NCI-H460 (cell line): ENCODE measurements around the gene CAPZA1. TPM values are rescaled to one million over a fixed set of nuclear protein-coding genes. Genes with fewer than 3 reads are reported as not detected.
"Not testable (repeated sequence)": the region's sequence is repeated elsewhere in the genome, so short reads cannot be mapped to it uniquely, and the experiment has no call there.

Source experiments
- DNase-seq: peaks from one replicate; pipeline ENCODE4 v3.0.0-alpha.2; 2016; ENCODE audit warnings: low read depth; ENCODE audit errors: extremely low read depth
- polyA plus RNA-seq: library from polyadenylated mRNA; depleted of rRNA; stranded (reverse); fragments of >200 nt; gene quantifications from 2 replicates; pipeline ENCODE4 v1.2.3, GENCODE V29; 2014; cell fraction: nucleus; rRNA removed
- total RNA-seq: library from RNA; depleted of rRNA; stranded (reverse); fragments of >200 nt; shearing (Covaris generic); gene quantifications from 2 replicates; pipeline ENCODE4 v1.2.3, GENCODE V29; 2014; rRNA removed

Gene CAPZA1
- 137 and 154 TPM in 2 replicates for total RNA-seq
- polyA plus RNA-seq: 63.3 and 69.7 TPM in 2 replicates

GRCh38 chr1:112619518-112620376 is at the start of gene CAPZA1:
Gene CAPZA1, plus strand, starts transcription at chr1:112619832. Its CDS starts 13 bp downstream, at chr1:112619845.
- DNase-seq: peak; percentile 82

GRCh38 chr1:112575154-112575804 is 44.4 kb upstream of the CAPZA1 start:
- DNase-seq: peak; percentile 52

GRCh38 chr1:112576240-112576639 is 43.4 kb upstream of the CAPZA1 start:
- no peak for DNase-seq

GRCh38 chr1:112579801-112580510 is 39.7 kb upstream of the CAPZA1 start:
- DNase-seq: no peak

DNA sequence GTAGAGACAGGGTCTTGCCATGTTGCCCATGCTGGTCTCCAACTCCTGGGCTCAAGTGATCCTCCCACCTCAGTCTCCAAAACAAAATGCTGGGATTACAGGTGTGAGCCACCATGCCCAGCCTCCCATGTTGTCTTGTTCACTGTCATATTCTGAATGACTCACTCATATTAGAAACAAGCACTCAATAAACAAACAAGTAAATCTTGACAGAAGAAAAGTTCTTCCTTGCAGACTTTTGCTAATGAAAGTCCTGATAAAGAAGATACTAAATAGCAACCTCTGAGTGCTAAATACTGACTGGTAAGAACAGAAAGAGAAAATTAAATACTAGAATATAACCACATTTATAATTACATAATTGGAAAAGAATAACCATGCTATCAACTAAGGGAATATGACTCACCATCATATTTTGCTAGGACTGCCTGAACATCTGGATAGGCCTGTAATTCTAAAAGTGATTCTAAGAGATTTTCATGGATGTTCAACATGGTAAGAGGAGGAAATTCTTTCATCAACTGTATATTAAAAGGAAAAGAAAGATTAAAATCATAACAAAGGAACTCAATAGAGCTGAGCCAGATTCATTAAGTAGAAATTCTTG is 37.9 kb upstream of the CAPZA1 start:
- no peak for DNase-seq

GRCh38 chr1:112583366-112583765 is 36.3 kb upstream of the CAPZA1 start:
- DNase-seq: no peak

GRCh38 chr1:112589766-112590165 is 29.9 kb upstream of the CAPZA1 start:
- DNase-seq: no peak

DNA sequence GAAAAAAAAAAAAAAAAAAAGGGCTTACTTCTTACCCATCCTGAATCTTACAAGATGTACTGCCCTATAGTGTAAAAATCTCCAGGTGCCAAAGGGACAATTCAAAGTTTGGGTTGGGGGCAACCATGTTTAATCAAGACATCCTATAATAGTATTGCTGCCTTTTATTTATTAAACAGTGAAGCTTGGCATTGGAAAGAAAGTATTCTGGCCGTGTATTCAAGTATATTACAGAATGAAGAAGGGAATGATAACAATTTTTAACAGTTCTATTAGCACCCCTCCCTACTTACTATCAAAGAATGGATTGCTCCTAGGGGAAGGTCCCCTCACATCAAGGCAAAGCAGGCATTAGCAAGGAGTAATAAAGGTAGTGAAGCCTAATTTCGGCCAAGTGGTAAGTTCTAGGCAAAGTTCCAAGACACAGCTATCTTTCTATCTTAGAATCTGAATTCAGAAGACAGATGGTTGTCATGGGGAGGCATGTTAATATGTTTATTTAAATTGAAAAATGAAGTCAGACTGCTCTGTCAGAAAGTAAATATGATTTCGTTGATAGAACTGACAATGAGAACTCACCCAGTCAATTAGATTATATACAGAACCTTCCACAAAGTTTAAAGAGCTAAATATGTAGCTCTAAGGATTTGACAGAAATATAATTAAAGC is 25.3 kb upstream of the CAPZA1 start:
- no peak for DNase-seq

DNA sequence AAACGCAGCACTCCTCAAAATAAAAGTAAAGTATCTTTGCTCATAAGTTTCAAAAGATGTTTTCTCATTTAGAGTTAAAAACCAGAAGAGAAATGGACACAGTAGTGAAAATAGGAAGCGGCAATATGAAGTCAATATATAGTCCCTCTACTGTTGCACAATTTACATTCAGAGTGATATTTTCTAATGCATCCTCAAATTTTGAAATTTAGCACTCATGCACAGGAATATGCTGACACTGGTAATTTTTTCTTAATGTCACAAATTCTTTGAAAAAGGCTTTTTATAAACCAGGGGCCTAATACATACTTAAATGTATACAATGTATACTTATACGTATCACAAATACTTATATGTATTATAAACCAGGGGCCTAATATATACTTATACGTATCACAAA is 20.2 kb upstream of the CAPZA1 start:
- no peak for DNase-seq

DNA sequence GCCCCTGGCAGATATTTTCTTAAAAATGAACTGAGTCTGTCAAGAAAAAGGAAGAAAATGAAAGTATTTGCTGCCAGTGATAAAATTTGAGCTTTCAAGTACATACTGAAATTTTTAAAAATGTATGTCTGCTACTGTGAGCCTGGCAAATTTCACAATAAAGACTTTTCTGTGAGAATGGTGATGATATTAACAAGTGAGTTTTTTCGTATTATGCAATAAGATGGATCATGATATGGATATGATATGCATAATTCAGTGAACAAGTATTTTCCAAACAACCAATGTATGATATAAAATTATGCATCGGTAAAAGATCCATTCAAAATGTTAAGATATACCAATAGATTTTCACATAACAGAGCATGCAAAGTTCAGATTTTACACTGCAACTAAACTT is 16.6 kb upstream of the CAPZA1 start:
- DNase-seq: no peak

- DNase-seq: no peak
Measured at GRCh38 chr1:112603541-112603940, 16.1 kb upstream of the CAPZA1 start.

GRCh38 chr1:112605633-112606327 is 13.9 kb upstream of the CAPZA1 start:
- DNase-seq: no peak

- no peak for DNase-seq
Measured at GRCh38 chr1:112614460-112615065, 5.1 kb upstream of the CAPZA1 start.

- no peak for DNase-seq
Measured at GRCh38 chr1:112618114-112618720, 1.4 kb upstream of the CAPZA1 start.

- DNase-seq: peak; percentile 58
Measured at GRCh38 chr1:112618721-112619517, 713 bp upstream of the CAPZA1 start, which contains the start of gene ST7L. Gene ST7L, minus strand, starts transcription at chr1:112619141. Its CDS starts 28 bp downstream, at chr1:112619113.

GRCh38 chr1:112620377-112620695 is 704 bp downstream of the CAPZA1 start:
- no peak for DNase-seq

DNA sequence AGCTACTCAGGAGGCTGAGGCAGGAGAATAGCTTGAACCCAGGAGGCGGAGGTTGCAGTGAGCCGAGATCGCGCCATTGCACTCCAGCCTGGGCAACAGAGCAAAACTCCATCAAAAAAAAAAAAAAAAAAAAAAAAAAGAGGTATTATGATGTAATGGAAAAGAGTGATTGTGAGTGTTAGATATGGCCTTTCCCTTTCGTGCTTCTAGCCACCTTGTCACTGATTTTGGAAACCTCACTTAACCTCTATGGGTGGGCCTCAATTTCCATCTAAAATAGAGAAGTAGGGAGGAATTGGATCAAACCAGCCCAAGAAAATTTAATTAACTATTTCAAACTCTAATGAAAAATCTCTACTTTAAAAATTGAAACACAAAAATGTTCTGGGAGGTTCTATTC is 4.9 kb downstream of the CAPZA1 start:
- not testable (repeated sequence) for DNase-seq

DNA sequence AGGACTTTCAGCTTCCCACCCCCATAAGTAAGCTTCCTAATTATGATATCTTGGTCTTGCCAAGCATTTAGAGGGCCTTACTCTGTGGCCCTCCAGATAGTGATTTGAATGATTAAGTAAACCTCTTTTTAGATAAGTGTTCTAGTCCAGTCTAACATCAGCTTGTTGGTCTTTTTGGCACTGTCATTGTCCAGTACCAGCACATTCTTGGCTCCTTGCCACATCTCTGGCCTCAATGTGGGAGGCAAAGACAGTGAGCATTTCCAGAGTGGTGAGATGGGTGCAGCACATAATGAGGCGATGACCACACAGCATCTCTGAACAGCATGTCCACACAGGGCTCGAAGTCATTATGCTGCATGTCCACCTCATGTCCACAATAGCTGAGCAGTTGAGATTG is 6.1 kb downstream of the CAPZA1 start:
- DNase-seq: no peak
